Measurements from ENCODE around the gene RARRES1.
A peak's percentile ranks its signal among the peaks of the same experiment; 100 is the strongest.
"Not testable (repeated sequence)": the region's sequence is repeated elsewhere in the genome, so short reads cannot be mapped to it uniquely, and the experiment has no call there.

RARRES1 gene

DNA sequence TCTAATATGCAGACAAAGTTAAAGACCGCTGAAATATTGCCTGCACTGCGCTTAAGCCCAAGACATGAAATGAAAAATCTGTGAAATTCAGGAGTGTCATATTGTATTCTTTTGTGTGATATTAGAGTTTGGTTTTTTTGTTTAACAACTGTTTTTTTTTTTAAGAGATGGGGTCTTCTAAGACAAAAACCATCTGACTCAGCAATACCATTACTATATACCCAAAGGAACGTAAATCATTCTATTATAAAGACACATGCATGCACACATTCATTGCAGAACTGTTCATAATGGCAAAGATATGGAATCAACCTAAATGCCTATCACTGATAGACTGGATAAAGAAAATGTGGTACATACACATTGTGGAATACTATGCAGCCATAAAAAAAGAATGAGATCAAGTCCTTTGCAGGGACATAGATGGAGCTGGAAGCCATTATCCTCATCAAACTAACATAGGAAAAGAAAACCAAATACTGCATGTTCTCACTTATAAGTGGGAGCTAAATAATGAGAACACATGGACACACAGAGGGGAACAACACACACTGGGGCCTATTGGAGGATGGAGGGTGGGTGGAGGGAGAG is 38.3 kb downstream of the RARRES1 start:
- DNase-seq (ENCODE audit: low spot score), result not testable (repeated sequence)

- DNase-seq (ENCODE audit: low spot score), result no peak
These were observed 47.1 kb downstream of the RARRES1 start for GRCh38 chr3:158685159-158685558.

GRCh38 chr3:158683230-158683962 is 48.9 kb downstream of the RARRES1 start:
- DNase-seq (ENCODE audit: low spot score), result no peak

GRCh38 chr3:158680861-158681260 is 51.4 kb downstream of the RARRES1 start:
- DNase-seq (ENCODE audit: low spot score), result no peak

DNA sequence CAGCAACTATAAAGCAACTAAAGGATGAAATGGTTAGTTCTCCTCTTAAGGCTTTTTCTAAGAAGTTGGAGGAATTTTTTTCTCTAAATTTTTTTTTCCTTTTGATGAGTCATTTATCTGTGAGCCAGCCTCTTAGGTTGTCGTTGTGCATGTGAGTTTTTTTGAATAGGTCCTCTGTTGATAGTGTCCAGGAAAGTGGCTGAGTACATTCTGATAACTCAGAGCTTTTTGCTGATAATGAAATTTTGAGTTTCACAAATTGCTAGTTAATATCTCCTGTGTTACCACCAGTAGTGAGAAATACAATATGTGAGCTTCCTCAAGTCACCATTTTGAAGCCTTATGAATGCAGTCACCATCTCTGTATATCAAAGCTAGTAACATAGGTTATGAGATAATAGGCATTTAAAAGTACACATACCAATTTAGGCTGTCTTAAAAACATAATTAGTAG is 52.7 kb downstream of the RARRES1 start:
- no peak for DNase-seq (ENCODE audit: low spot score)

- no peak for DNase-seq (ENCODE audit: low spot score)
These were observed 53.6 kb downstream of the RARRES1 start for GRCh38 chr3:158678687-158679086.

GRCh38 chr3:158672215-158673176 is 59.8 kb downstream of the RARRES1 start, which contains the start of gene LXN:
LXN (minus strand) TSS chr3:158672648; CDS start chr3:158672478, 170 bp downstream.
- peak; percentile 23 for DNase-seq (ENCODE audit: low spot score)

- no peak for DNase-seq (ENCODE audit: low spot score)
These were observed 60.4 kb downstream of the RARRES1 start for GRCh38 chr3:158671821-158672214.

DNA sequence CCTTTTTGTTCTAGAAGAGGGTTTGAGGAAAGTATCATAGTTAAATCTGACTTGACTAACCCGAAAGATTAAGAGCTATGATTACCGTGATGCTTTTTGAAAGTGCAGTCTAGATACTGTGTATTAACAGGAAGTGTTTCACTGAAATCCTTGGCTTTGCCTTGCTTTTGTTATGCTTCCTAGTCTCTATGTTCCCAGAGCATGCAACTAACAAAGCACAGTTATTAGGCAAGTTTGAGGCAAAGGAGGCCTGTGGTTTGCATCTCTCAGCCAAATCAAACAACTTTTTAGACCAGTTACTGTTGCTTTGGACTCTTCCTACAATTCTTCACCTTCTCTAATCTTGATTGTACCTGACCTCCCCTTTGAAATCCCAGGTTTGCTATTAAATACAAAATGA is 63.8 kb downstream of the RARRES1 start:
- DNase-seq (ENCODE audit: low spot score), result no peak

- no peak for DNase-seq (ENCODE audit: low spot score)
These were observed 65.8 kb downstream of the RARRES1 start for GRCh38 chr3:158666416-158666815.

DNA sequence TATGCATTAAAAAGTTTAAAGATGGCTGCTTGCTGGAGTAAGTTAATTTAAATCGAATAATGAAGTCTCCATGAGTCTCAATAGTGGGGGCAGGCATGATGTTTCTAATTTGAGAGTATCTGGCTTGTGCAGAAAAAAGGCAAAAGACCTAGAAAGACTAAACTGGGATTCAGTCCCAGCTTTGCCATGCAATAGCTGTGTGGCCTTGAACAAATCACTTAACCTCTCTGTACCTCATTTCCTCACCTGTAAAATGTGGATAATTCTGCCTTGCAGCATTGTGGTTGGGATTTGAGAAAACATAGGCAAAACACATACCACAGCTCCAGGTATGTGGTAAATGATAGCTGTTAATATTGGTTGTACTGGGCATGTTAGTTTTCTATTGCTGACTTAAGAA is 68.4 kb downstream of the RARRES1 start:
- no peak for DNase-seq (ENCODE audit: low spot score)

DNA sequence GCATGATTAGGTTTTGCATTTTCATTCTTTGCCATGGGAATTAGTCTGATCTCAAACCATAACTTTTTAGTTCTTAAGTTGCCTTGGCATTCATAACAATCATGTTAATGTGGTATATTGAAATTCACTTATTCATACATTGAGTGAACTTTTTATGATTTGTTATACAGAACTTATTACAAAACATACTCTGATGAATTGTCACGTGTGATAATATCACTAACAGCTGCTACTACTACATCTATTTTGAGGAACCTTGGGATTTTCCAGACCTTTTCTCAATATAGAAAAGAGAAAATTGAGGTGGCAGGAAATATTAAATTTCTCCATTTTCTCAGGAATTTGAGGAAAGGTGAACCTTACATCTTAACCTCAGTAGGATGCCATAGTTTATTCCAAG is 69.0 kb downstream of the RARRES1 start:
- no peak for DNase-seq (ENCODE audit: low spot score)

DNA sequence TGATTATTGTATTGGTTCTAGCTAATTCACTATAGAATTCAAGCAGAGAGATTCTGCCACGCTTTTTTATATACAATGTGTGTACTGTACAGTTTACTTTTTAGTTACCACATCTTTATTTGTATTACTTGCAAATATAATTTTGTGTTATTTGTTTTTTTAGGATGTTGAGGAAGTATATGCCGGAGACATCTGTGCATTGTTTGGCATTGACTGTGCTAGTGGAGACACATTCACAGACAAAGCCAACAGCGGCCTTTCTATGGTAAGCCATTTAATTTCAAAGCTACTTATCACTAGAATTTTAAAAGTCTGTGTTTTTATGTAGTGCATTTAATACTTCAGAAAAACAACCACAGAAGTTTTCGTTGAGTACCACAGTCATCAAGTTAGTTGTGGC is 71.5 kb downstream of the RARRES1 start:
- no peak for DNase-seq (ENCODE audit: low spot score)

DNA sequence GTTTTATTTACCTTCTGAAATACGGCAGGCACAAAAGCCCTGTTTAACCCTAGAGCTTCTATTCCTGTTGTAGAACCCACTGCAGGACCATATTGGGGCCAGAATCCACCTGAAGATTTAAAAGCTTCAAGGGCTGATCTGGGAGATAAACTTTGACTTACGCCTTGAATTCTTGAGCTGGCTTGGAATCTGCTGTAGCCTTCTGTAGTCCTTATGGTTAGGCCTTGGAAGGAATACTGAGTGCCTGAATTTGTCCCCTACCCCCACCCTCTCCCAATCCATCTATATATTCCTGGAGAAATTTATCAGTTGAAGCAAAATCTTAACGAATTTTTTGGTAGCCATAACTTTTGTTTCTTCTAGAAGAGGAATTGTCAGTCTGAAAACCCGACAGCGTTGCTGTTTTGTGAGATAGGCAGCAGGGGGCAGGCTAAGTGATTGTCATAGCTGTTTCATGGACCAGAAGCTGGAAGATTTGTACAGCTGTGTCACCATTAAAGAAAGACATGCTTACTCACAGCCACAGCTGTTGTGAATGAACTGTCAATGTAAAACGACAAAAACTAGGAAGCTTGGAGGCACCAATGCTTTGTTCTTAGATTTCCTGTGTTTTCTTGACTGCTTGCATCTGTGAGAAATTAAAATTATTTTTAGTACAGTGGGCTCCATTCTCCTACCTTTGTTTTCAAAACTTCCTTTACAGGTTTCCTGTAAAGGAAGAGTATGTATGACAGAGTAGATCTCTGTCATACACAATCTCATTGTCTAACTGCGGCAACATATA is 72.6 kb downstream of the RARRES1 start:
- peak; percentile 23 for DNase-seq (ENCODE audit: low spot score)

DNA sequence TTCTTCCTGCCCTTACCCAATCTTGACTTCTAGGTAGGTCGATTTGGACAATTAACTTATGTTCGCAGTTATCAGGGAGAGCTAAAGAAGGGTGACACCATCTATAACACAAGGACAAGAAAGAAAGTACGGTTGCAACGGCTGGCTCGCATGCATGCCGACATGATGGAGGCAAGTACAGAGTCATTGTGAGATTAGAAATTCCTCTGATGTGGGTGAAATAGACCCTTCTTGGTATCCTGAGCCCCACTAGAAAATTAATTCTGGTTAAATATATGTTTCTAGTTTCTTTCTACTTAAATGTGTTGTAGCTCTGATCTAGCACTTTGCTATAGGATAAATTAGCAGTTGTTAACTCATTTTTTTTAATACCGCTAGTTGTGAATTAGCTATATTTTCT is 73.4 kb downstream of the RARRES1 start:
- no peak for DNase-seq (ENCODE audit: low spot score)

- peak; percentile 11 for DNase-seq (ENCODE audit: low spot score)
These were observed 79.8 kb downstream of the RARRES1 start for GRCh38 chr3:158652463-158652862.

DNA sequence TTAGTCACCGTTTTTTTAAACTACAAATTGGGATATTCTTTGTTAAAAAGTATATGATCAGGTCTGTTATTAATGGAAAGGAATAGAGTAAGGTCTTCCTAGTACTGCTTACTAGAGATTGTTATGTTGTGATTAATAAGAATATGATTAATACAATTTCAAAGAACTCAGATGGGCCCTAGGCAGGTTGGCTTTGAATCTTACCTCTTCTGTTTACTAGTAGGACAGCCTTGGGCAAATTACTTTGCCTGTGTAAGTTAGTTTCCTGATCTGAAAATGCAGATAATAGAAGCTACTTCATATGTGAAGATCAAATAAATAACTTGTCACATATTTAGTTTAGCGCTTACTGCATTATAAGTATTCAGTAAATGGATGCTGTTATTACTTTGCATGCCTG is 81.1 kb downstream of the RARRES1 start:
- no peak for DNase-seq (ENCODE audit: low spot score)

- DNase-seq (ENCODE audit: low spot score), result no peak
These were observed 82.5 kb downstream of the RARRES1 start for GRCh38 chr3:158649791-158650190.

All from HuH-7 (cell line).